Loucy (cell line): ENCODE results near the gene USP11.

ENCODE experiments used
- CTCF ChIP-seq: fragments of 200-600 bp; sonication (generic); conservative IDR thresholded peaks from 2 replicates; pipeline ENCODE4 v1.5.1; 2014; ENCODE audit warnings: mild to moderate bottlenecking, antibody characterized with exemption, low read length
- EZH2phosphoT487 ChIP-seq: fragments of 200-600 bp; IDR thresholded peaks from 2 replicates; pipeline ENCODE4 v1.6.1; 2018; ENCODE audit warnings: antibody characterized with exemption, mild to moderate bottlenecking, moderate library complexity, borderline replicate concordance

GRCh38 chrX:47186096-47186740 lies 46.6 kb upstream of the USP11 start:
- TF ChIP-seq CTCF = no peak
- no peak for TF ChIP-seq EZH2phosphoT487
